IPS-15b (cell line): ENCODE results near the gene LDLRAD4.

Experiments
- H3K27me3 ChIP-seq: one replicate; pipeline ENCODE4 v1.6.1; 2013; ENCODE audit warnings: low read length; ENCODE audit not compliant: control insufficient read depth, insufficient read depth
- H3K36me3 ChIP-seq: one replicate; pipeline ENCODE4 v1.6.1; 2013; ENCODE audit warnings: low read length; ENCODE audit not compliant: control insufficient read depth, insufficient read depth
- H3K4me1 ChIP-seq: one replicate; pipeline ENCODE4 v1.6.1; 2013; ENCODE audit warnings: mild to moderate bottlenecking, low read length; ENCODE audit not compliant: control insufficient read depth, insufficient read depth
- H3K4me3 ChIP-seq: one replicate; pipeline ENCODE4 v1.5.1; 2013; ENCODE audit warnings: low read depth, low read length
- H3K9ac ChIP-seq: one replicate; pipeline ENCODE4 v1.6.1; 2013; ENCODE audit warnings: low read depth, mild to moderate bottlenecking, low read length
- H3K9me3 ChIP-seq: one replicate; pipeline ENCODE4 v1.6.1; 2013; ENCODE audit warnings: mild to moderate bottlenecking, low read length; ENCODE audit not compliant: control insufficient read depth, insufficient read depth

LDLRAD4 gene

DNA sequence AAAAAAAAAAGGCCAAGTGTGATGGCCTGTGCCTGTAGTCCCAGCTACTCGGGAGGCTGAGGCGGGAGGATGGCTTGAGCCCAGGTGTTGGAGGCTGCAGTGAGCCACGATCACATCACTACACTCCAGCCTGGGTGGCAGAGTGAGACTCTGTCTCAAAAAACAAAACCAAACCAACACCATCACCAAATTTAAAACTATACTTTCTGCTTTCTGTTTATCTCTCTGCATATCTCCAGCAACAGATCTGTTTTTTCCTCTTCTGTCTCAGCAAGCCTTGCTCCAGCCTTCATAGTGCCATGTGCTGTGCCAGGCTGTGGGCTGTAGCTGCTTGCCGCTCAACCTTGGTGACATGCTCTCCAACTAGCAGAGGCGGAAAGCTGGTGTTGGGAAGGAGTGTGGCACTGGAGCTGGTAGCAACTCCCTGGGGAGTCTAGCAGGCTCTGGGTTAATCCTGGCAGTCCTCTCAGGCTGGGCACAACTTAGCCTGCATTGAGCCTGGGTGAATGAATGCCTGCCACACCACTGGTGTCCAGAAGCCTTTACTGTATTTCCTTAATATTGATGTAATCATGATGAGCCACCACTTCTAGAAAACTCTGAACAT lies 204.1 kb downstream of the LDLRAD4 start:
- Histone ChIP-seq H3K36me3 (no peaks in the 10 kb centered on the region), H3K9ac (no peak overlapping the region), H3K9me3 (no peaks in the 10 kb centered on the region), H3K4me3 (no peak overlapping the region), H3K27me3 (no peaks in the 10 kb centered on the region), H3K4me1 (no peaks in the 10 kb centered on the region)

DNA sequence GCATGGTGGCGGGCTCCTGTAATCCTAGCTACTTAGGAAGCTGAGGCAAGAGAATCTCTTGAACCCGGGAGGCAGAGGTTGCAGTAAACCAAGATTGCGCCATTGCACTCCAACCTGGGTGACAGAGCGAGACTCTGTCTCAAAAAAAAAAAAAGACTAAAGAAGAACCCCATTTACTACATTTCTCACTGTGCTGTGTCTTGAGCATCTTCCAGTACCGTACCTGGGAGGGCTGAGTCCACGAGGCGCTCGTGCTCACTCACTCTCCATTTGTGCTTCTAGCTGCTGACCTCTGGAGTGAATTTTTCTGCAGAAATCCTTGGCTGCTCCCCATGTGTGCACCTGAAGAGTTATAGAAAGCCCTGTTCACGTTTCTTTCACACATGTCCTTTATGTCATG lies 204.8 kb downstream of the LDLRAD4 start:
- no peaks in the 10 kb centered on the region for H3K4me1 ChIP-seq
- no peak overlapping the region for H3K9ac ChIP-seq
- H3K4me3 ChIP-seq, result no peak overlapping the region
- H3K27me3 ChIP-seq, result no peaks in the 10 kb centered on the region
- no peaks in the 10 kb centered on the region for H3K36me3 ChIP-seq
- H3K9me3 ChIP-seq, result no peaks in the 10 kb centered on the region

DNA sequence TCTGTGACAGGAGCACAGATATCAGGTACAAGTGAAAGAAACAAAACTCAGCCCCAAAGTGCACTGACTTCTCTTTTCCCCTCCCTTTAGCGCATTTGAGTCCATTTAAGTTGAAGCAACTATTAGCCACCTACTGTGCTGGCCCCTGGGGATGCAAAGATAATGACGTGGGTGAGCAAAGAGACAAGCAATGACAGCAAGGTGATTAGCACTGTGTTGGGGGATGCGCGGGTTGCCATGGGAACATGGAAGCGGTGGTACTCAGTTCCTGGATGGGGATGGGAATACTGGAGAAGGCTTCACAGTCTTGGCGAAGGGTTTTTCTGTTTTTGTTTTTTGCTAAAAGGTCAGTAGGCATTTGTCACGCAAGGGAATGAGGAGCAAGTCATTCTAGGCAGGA lies 205.8 kb downstream of the LDLRAD4 start:
- no peak overlapping the region for H3K9ac ChIP-seq
- H3K36me3 ChIP-seq, result no peaks in the 10 kb centered on the region
- no peaks in the 10 kb centered on the region for H3K4me1 ChIP-seq
- no peak overlapping the region for H3K4me3 ChIP-seq
- no peaks in the 10 kb centered on the region for H3K27me3 ChIP-seq
- H3K9me3 ChIP-seq, result no peaks in the 10 kb centered on the region

- H3K27me3 ChIP-seq, result no peaks in the 10 kb centered on the region
- H3K36me3 ChIP-seq, result no peaks in the 10 kb centered on the region
- H3K4me1 ChIP-seq, result no peaks in the 10 kb centered on the region
- no peaks in the 10 kb centered on the region for H3K9me3 ChIP-seq
- no peak overlapping the region for H3K9ac ChIP-seq
- H3K4me3 ChIP-seq, result no peak overlapping the region
These were observed 207.0 kb downstream of the LDLRAD4 start for GRCh38 chr18:13425357-13426091.

GRCh38 chr18:13427354-13427753 lies 208.8 kb downstream of the LDLRAD4 start:
- Histone ChIP-seq H3K9ac (no peak overlapping the region), H3K4me3 (no peak overlapping the region), H3K9me3 (no peaks in the 10 kb centered on the region), H3K36me3 (no peaks in the 10 kb centered on the region), H3K27me3 (no peaks in the 10 kb centered on the region), H3K4me1 (no peaks in the 10 kb centered on the region)

- Histone ChIP-seq H3K27me3 (no peaks in the 10 kb centered on the region), H3K4me3 (no peak overlapping the region), H3K36me3 (no peaks in the 10 kb centered on the region), H3K4me1 (no peaks in the 10 kb centered on the region), H3K9ac (no peak overlapping the region), H3K9me3 (no peaks in the 10 kb centered on the region)
These were observed 209.8 kb downstream of the LDLRAD4 start for GRCh38 chr18:13428319-13428718.

DNA sequence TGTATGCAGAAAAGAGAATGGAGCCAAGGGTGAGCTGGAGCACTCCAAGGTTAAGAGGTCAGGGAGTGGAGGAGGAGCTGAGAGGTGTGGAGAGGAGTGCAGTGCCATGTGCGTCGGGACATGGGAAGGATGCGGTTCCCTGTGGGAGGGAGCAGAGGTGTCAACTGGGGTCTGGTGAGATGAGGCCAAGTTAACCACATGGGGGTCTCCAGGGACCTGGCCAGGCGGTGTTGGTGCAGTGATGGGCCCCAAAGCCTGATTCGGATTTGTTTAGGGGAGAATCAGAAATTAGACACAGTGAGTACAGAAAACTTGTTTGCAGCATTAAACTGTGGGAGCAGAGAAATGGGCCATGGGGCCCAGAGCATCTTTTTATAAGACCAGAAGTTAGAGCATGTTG lies 210.5 kb downstream of the LDLRAD4 start:
- H3K27me3 ChIP-seq, result no peaks in the 10 kb centered on the region
- no peaks in the 10 kb centered on the region for H3K4me1 ChIP-seq
- H3K9me3 ChIP-seq, result no peaks in the 10 kb centered on the region
- H3K4me3 ChIP-seq, result no peak overlapping the region
- no peak overlapping the region for H3K9ac ChIP-seq
- no peaks in the 10 kb centered on the region for H3K36me3 ChIP-seq

GRCh38 chr18:13429884-13430510 lies 211.4 kb downstream of the LDLRAD4 start:
- no peak overlapping the region for H3K4me3 ChIP-seq
- H3K4me1 ChIP-seq, result no peaks in the 10 kb centered on the region
- H3K9me3 ChIP-seq, result no peaks in the 10 kb centered on the region
- no peaks in the 10 kb centered on the region for H3K27me3 ChIP-seq
- no peak overlapping the region for H3K9ac ChIP-seq
- H3K36me3 ChIP-seq, result no peaks in the 10 kb centered on the region

DNA sequence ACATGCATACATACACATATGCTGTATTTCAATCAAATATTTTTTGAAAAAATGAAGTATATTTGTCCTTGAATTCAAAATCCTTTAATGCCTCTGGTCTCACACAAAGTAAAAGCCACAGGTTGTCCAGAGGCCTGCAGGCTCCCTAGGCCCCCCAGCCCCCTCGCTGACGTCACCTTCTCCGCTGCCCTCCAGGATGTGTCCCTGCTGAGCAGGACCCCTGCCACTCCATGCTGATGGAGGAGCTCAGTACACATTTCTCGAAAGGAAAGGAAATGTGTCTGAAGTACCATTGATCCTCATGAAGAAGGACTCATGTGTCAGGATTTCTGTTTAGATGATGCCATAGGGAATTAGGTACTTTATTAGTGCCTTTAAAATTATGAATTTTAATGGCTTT lies 212.1 kb downstream of the LDLRAD4 start:
- H3K4me1 ChIP-seq, result no peaks in the 10 kb centered on the region
- no peaks in the 10 kb centered on the region for H3K9me3 ChIP-seq
- no peak overlapping the region for H3K4me3 ChIP-seq
- H3K36me3 ChIP-seq, result no peaks in the 10 kb centered on the region
- no peak overlapping the region for H3K9ac ChIP-seq
- H3K27me3 ChIP-seq, result no peaks in the 10 kb centered on the region

- Histone ChIP-seq H3K36me3 (no peaks in the 10 kb centered on the region), H3K4me3 (no peak overlapping the region), H3K4me1 (no peaks in the 10 kb centered on the region), H3K27me3 (no peaks in the 10 kb centered on the region), H3K9ac (no peak overlapping the region), H3K9me3 (no peaks in the 10 kb centered on the region)
These were observed 213.3 kb downstream of the LDLRAD4 start for GRCh38 chr18:13431886-13432285.

- Histone ChIP-seq H3K27me3 (no peaks in the 10 kb centered on the region), H3K4me1 (peaks cover 4% of the 10 kb centered on the region), H3K4me3 (no peak overlapping the region), H3K9ac (no peak overlapping the region), H3K36me3 (no peaks in the 10 kb centered on the region), H3K9me3 (no peaks in the 10 kb centered on the region)
These were observed 214.6 kb downstream of the LDLRAD4 start for GRCh38 chr18:13433125-13433524.

DNA sequence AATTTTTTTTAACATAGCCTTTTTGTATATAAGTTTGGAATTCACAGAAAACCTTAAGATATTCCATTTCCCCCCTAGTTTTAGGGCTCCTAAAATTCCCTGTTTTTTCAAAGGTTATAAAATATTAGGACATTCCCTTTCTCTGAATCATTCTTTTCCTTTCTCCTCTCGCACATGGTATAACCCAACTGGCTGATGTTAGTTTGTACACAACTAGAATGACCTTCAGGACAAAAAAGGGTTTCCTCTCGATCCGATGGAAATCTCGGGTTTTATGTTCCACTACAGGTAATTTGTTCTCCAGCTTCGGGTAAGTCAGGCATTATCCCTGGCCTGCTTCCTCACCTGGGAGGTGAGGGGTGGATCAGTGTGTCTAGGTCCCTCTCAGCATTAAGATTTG lies 215.1 kb downstream of the LDLRAD4 start:
- Histone ChIP-seq H3K4me3 (no peak overlapping the region), H3K27me3 (no peaks in the 10 kb centered on the region), H3K36me3 (no peaks in the 10 kb centered on the region), H3K4me1 (peaks cover 7% of the 10 kb centered on the region), H3K9ac (no peak overlapping the region), H3K9me3 (no peaks in the 10 kb centered on the region)
